BLaER1 treated with 17β-estradiol and CSF1 and Interleukin-3, amounts not matched to agents 10 nM and 100 nM (cell line): Measurements from ENCODE around the gene TENM4.
"Not testable (repeated sequence)": the region's sequence is repeated elsewhere in the genome, so short reads cannot be mapped to it uniquely, and the experiment has no call there.

Experiments used
- H3K27ac ChIP-seq, 11 experiments: shearing (Covaris generic); formaldehyde crosslinking; 2 replicates each; pipeline ENCODE4 v1.8.1; 2022
- H3K27me3 ChIP-seq, 11 experiments: shearing (Covaris generic); formaldehyde crosslinking; 2 replicates each; pipeline ENCODE4 v1.8.1; 2022
- H3K36me3 ChIP-seq, 11 experiments: shearing (Covaris generic); formaldehyde crosslinking; 2 replicates each; pipeline ENCODE4 v1.8.1; 2022
- H3K4me1 ChIP-seq, 10 experiments: shearing (Covaris generic); formaldehyde crosslinking; 2 replicates each; pipeline ENCODE4 v1.8.1; 2022
- H3K4me2 ChIP-seq, 11 experiments: shearing (Covaris generic); formaldehyde crosslinking; 2 replicates each; pipeline ENCODE4 v1.8.1; 2022
- H3K4me3 ChIP-seq, 10 experiments: shearing (Covaris generic); formaldehyde crosslinking; 2 replicates each; pipeline ENCODE4 v1.8.1; 2022
- H3K9ac ChIP-seq, 11 experiments: shearing (Covaris generic); formaldehyde crosslinking; 2 replicates each; pipeline ENCODE4 v1.8.1; 2022
- H3K9me3 ChIP-seq, 11 experiments: shearing (Covaris generic); formaldehyde crosslinking; replicated peaks in 1 of 11; 2 replicates each; pipeline ENCODE4 v1.8.1; 2022
- H4K20me1 ChIP-seq, 11 experiments: shearing (Covaris generic); formaldehyde crosslinking; 2 replicates each; pipeline ENCODE4 v1.8.1; 2022
- Cebpa-rat ChIP-seq, 11 experiments: shearing (Covaris generic); IDR thresholded peaks; 2 replicates each; pipeline ENCODE4 v1.8.1; 2022

Gene TENM4

DNA sequence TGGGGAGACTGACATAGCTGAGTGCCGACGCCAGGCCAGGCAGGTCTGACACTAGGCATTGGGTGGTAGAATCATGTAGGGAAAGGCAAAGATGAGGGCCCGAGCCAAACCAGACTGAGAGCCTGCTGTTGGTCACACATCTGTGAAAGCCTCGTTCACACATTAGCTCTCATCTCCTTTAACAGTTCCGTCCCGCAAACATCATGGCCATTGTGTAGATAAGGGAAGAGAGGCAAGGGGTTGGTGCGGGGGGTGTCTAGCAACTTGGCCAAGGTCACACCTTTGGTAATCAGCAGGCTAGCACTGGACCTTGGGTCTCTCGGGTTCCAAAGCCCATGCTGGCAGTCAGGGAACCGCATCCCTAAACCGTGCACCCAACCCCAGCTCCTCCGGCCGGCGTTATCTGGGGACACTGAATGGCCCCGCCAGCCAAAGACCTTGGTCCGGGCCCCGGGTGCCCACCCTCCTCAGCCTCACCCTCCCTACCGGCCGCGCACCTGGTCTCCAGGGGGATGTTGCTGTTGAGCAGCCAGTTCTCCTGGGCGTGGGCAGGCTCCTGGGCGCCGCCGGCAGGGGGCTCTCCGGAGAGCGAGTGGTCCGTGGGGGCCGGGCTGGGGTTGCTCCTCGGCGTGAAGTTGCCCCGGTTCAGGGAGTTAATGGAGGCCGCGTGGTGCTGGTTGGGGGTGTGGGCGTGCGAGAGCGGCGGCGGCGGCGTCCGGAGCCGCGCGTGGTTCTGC is 537.9 kb downstream of the TENM4 start:
- no peak overlapping the region for H3K9ac ChIP-seq
- no peaks in the 10 kb centered on the region for H3K27me3 ChIP-seq
- H3K4me2 ChIP-seq: no peak overlapping the region
- H3K36me3 ChIP-seq: peaks cover 0 to 7% (median 0%) of the 10 kb centered on the region in 11 experiments; a peak in 4 of 22 replicates
- H3K9me3 ChIP-seq: no peaks in the 10 kb centered on the region
- H3K27ac ChIP-seq: no peak overlapping the region
- TF ChIP-seq Cebpa-rat (IDR thresholded peaks at IDR 0.05): no peak
- no peaks in the 10 kb centered on the region; a peak in 1 of 22 replicates for H4K20me1 ChIP-seq
- H3K4me3 ChIP-seq: no peak overlapping the region
- H3K4me1 ChIP-seq: peaks cover 0 to 10% (median 0%) of the 10 kb centered on the region in 10 experiments; a peak in 5 of 20 replicates

GRCh38 chr11:78901831-78902230 is 539.0 kb downstream of the TENM4 start:
- Histone ChIP-seq H3K4me1 (peaks cover 0 to 10% (median 0%) of the 10 kb centered on the region in 10 experiments; a peak in 5 of 20 replicates), H4K20me1 (no peaks in the 10 kb centered on the region; a peak in 1 of 22 replicates), H3K27ac (no peak overlapping the region), H3K9me3 (no peaks in the 10 kb centered on the region), H3K27me3 (no peaks in the 10 kb centered on the region), H3K4me2 (no peak overlapping the region), H3K9ac (no peak overlapping the region), H3K4me3 (no peak overlapping the region), H3K36me3 (peaks cover 0 to 7% (median 0%) of the 10 kb centered on the region in 11 experiments; a peak in 4 of 22 replicates)
- no peak for TF ChIP-seq Cebpa-rat (IDR thresholded peaks at IDR 0.05)

DNA sequence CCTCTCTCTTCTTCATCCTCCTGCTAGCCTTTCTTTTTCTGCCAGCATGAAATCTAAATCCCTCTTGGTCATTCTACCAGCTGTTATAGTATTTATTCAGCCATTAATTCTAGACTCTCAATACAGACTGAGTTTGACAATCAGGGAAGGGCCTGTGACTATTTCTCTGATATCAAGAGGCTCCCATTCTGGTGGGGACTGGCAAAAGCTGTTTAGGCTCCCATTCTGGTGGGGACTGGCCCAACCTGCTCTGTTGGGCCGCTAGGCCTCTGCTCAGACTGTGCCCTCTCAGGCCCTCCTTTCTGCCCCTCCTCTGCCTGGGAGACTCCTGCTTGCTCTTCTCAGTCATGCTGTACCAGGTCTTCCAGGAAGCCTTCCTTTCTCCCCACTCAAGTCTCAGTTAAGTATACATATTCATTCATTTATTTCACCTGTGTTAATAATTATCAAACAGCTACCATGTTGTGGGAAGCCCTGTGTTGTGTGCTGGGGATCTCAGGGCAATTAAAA is 542.5 kb downstream of the TENM4 start:
- H4K20me1 ChIP-seq: no peaks in the 10 kb centered on the region; a peak in 1 of 22 replicates
- no peaks in the 10 kb centered on the region for H3K4me1 ChIP-seq
- no peaks in the 10 kb centered on the region for H3K27me3 ChIP-seq
- H3K27ac ChIP-seq: no peak overlapping the region
- H3K9me3 ChIP-seq: no peaks in the 10 kb centered on the region
- H3K4me2 ChIP-seq: no peak overlapping the region
- no peak for TF ChIP-seq Cebpa-rat (IDR thresholded peaks at IDR 0.05)
- H3K9ac ChIP-seq: no peak overlapping the region
- no peak overlapping the region for H3K4me3 ChIP-seq
- peaks cover 0 to 7% (median 0%) of the 10 kb centered on the region in 11 experiments; a peak in 4 of 22 replicates for H3K36me3 ChIP-seq

DNA sequence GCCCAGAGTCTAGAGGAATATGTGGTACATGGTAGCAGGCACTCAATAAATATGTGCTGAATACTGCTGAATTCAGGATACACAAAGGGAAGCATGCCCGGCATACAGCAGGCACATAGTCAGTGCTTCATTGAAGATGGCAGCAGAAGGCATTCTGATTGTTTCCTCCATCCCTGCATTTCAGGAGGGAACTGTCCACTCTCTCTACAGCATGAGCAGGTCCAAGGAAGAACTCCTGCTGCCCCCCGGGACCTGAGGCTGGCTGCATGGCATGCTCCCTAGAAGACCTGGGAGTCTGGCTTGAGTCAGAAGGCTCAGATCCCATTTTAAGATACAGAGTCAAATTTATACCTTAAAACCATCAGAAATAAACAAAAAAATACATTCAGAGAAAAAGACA is 546.8 kb downstream of the TENM4 start:
- no peaks in the 10 kb centered on the region for H3K9me3 ChIP-seq
- H3K9ac ChIP-seq: no peak overlapping the region
- no peak overlapping the region for H3K27ac ChIP-seq
- no peak overlapping the region for H3K4me2 ChIP-seq
- no peaks in the 10 kb centered on the region; a peak in 1 of 22 replicates for H4K20me1 ChIP-seq
- no peaks in the 10 kb centered on the region for H3K27me3 ChIP-seq
- no peaks in the 10 kb centered on the region for H3K4me1 ChIP-seq
- TF ChIP-seq Cebpa-rat (IDR thresholded peaks at IDR 0.05): no peak
- peaks cover 0 to 13% (median 0%) of the 10 kb centered on the region in 11 experiments; a peak in 6 of 22 replicates for H3K36me3 ChIP-seq
- no peak overlapping the region for H3K4me3 ChIP-seq

DNA sequence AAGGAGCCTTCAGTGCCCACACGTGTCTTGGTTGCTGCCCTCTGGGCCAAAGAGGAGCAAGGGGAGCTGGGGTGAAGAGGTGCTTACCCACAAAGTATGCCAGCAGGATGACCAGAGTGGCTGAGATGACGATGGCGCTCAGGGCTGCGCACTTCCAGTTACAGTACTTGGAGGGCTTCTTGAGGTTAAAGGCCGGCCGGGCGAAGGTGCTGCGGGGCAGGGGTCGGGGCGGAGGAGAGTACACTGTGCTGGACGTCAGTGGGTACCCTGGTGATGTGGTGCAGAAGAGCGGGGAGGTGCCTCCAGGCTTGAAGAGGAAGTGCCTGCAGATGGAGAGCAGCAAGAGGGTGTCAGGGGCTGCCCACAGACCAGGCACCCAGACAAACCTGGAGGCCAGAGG is 551.1 kb downstream of the TENM4 start:
- Histone ChIP-seq H3K27ac (no peak overlapping the region), H3K9ac (no peak overlapping the region), H3K27me3 (no peaks in the 10 kb centered on the region), H4K20me1 (no peaks in the 10 kb centered on the region), H3K4me1 (no peaks in the 10 kb centered on the region), H3K36me3 (peaks cover 0 to 18% (median 0%) of the 10 kb centered on the region in 11 experiments; a peak in 7 of 22 replicates), H3K4me2 (no peak overlapping the region), H3K9me3 (no peaks in the 10 kb centered on the region), H3K4me3 (no peak overlapping the region)
- TF ChIP-seq Cebpa-rat (IDR thresholded peaks at IDR 0.05): no peak

DNA sequence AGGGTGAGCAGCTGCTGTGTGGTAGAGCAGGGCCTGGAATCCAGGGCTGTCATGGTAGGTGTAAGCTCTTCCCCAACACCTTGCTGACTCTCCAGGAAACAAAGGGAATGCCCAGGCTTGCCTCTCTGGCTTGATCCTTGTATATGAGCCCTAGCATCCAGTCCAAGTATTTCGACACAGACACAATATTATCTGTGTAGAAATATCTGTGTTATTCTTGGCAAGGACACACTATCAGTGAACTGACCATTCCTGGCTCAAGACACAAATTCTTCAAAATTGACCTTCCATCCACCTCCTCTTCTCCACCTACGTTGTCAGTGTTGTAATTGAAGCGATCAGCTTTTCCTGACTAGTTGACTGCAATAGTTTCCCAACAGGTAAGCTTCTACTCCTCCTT is 554.2 kb downstream of the TENM4 start:
- Histone ChIP-seq H3K27ac (no peak overlapping the region), H3K36me3 (peaks cover 0 to 26% (median 2%) of the 10 kb centered on the region in 11 experiments; a peak in 8 of 22 replicates), H3K27me3 (no peaks in the 10 kb centered on the region), H3K9ac (no peak overlapping the region), H3K4me1 (no peaks in the 10 kb centered on the region), H3K4me3 (no peak overlapping the region), H3K9me3 (peaks cover 0 to 8% (median 0%) of the 10 kb centered on the region in 11 experiments; a peak in 6 of 22 replicates), H4K20me1 (no peaks in the 10 kb centered on the region), H3K4me2 (no peak overlapping the region)
- TF ChIP-seq Cebpa-rat (IDR thresholded peaks at IDR 0.05): no peak

- Histone ChIP-seq H3K36me3 (peaks cover 0 to 37% (median 16%) of the 10 kb centered on the region in 11 experiments; a peak in 14 of 22 replicates), H3K27ac (no peak overlapping the region), H3K9me3 (peaks cover 14 to 26% (median 18%) of the 10 kb centered on the region in 11 experiments), H3K4me2 (no peak overlapping the region), H3K4me1 (no peaks in the 10 kb centered on the region), H3K9ac (no peak overlapping the region), H3K4me3 (no peak overlapping the region), H4K20me1 (no peaks in the 10 kb centered on the region), H3K27me3 (no peaks in the 10 kb centered on the region)
- TF ChIP-seq Cebpa-rat (IDR thresholded peaks at IDR 0.05): no peak
Observed at GRCh38 chr11:78884761-78885160, 556.1 kb downstream of the TENM4 start.

- Histone ChIP-seq H3K9ac (no peak overlapping the region), H3K9me3 (peaks cover 27 to 39% (median 31%) of the 10 kb centered on the region in 11 experiments), H3K36me3 (peaks cover 0 to 38% (median 23%) of the 10 kb centered on the region in 11 experiments; a peak in 14 of 22 replicates), H3K27ac (no peak overlapping the region), H3K4me2 (no peak overlapping the region), H3K4me1 (no peaks in the 10 kb centered on the region), H3K4me3 (no peak overlapping the region), H4K20me1 (no peaks in the 10 kb centered on the region), H3K27me3 (no peaks in the 10 kb centered on the region)
- TF ChIP-seq Cebpa-rat (IDR thresholded peaks at IDR 0.05): no peak
Observed at GRCh38 chr11:78883506-78883905, 557.3 kb downstream of the TENM4 start.

DNA sequence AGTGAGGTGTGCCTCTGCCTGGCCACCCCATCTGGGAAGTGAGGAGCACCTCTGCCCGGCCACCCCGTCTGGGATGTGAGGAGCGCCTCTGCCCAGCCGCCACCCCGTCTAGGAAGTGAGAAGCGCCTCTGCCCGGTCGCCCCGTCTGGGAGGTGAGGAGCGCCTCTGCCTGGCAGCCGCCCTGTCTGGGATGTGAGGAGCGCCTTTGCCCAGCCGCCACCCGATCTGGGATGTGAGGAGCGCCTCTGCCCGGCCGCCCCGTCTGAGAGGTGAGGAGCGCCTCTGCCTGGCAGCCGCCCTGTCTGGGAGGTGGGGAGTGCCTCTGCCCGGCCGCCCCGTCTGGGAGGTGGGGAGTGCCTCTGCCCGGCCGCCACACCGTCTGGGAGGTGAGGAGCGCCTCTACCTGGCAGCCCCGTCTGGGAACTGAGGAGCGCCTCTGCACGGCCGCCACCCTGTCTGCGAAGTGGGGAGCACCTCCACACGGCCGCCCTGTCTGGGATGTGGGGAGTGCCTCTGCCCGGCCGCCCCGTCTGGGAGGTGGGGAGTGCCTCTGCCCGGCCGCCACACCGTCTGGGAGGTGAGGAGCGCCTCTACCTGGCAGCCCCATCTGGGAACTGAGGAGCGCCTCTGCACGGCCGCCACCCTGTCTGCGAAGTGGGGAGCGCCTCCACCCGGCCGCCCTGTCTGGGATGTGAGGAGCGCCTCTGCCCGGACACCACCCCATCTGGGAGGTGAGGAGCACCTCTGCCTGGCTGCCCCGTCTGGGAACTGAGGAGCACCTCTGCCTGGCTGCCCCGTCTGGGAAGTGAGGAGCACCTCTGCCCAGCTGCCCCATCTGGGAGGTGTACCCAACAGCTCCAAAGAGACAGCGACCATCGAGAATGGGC is 561.5 kb downstream of the TENM4 start:
- H3K4me2 ChIP-seq, H3K9ac ChIP-seq, H3K4me1 ChIP-seq, H3K27me3 ChIP-seq, H4K20me1 ChIP-seq, H3K27ac ChIP-seq: not testable (repeated sequence)
- H3K4me3 ChIP-seq: peak overlapping the region in 2 of 10 experiments; percentile 11 to 22; a peak in 1 of 20 replicates
- peaks cover 0 to 48% (median 23%) of the 10 kb centered on the region in 11 experiments; a peak in 14 of 22 replicates for H3K36me3 ChIP-seq
- H3K9me3 ChIP-seq: peaks cover 33 to 46% (median 38%) of the 10 kb centered on the region in 11 experiments
